Lower leg skin (tissue), 3 donors: ENCODE results near the gene CLIP2.
"Not testable (repeated sequence)": the region's sequence is repeated elsewhere in the genome, so short reads cannot be mapped to it uniquely, and the experiment has no call there.

ENCODE experiments used
- POLR2A ChIP-seq, 2 donors: fragments of 450-650 bp; IDR thresholded peaks; one replicate each; pipeline ENCODE4 v1.6.1; 2016 to 2017; ENCODE audit warnings: antibody characterized with exemption in 2 of 2, mild to moderate bottlenecking in 1 of 2, moderate library complexity in 1 of 2
- TF ChIP-seq, protein P1 (sequence below), 3 donors: fragments of 450-650 bp; IDR thresholded peaks; one replicate each; pipeline ENCODE4 v1.5.1; 2016; ENCODE audit warnings: antibody characterized with exemption in 3 of 3, mild to moderate bottlenecking in 3 of 3, moderate library complexity in 2 of 3

DNA sequence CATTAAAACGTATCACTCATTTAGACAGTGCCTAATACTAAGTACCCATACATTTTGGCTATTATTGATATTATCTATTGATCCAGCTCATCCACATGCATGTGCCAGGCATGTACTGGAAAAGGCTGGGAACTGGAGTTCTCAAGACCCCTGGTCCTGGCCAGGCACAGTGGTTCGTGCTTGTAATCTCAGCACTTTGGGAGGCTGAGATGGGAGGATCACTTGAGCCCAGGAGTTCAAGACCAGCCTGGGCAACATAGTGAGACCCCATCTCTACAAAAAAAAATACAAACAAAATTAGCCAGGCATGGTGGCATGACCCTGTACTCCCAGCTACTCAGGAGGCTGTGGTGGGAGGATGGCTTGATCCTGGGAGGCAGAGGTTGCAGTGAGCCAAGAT is 50.4 kb downstream of the CLIP2 start:
- TF ChIP-seq, protein P1, sequence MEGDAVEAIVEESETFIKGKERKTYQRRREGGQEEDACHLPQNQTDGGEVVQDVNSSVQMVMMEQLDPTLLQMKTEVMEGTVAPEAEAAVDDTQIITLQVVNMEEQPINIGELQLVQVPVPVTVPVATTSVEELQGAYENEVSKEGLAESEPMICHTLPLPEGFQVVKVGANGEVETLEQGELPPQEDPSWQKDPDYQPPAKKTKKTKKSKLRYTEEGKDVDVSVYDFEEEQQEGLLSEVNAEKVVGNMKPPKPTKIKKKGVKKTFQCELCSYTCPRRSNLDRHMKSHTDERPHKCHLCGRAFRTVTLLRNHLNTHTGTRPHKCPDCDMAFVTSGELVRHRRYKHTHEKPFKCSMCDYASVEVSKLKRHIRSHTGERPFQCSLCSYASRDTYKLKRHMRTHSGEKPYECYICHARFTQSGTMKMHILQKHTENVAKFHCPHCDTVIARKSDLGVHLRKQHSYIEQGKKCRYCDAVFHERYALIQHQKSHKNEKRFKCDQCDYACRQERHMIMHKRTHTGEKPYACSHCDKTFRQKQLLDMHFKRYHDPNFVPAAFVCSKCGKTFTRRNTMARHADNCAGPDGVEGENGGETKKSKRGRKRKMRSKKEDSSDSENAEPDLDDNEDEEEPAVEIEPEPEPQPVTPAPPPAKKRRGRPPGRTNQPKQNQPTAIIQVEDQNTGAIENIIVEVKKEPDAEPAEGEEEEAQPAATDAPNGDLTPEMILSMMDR (IDR thresholded peaks at IDR 0.05): not testable (repeated sequence)
- TF ChIP-seq POLR2A (IDR thresholded peaks at IDR 0.05): not testable (repeated sequence)
